CD1c-positive myeloid dendritic cell (primary cell): ENCODE measurements around the gene SMIM5.

Experiments used
- DNase-seq: peaks from one replicate; pipeline ENCODE4 v3.0.0-alpha.2; 2016; ENCODE audit errors: extremely low spot score

SMIM5 gene

GRCh38 chr17:75639771-75640555 lies 6.7 kb downstream of the SMIM5 start:
- DNase-seq: no peak

- DNase-seq: no peak
These were observed 7.4 kb downstream of the SMIM5 start for GRCh38 chr17:75640556-75641119.

- no peak for DNase-seq
These were observed 8.1 kb downstream of the SMIM5 start for GRCh38 chr17:75641343-75641742.

- DNase-seq: no peak
These were observed 9.0 kb downstream of the SMIM5 start for GRCh38 chr17:75642182-75642783.

GRCh38 chr17:75642784-75643642 lies 9.8 kb downstream of the SMIM5 start:
- no peak for DNase-seq

- DNase-seq: no peak
These were observed 10.4 kb downstream of the SMIM5 start for GRCh38 chr17:75643643-75644017.

GRCh38 chr17:75645501-75645888 lies 12.3 kb downstream of the SMIM5 start:
- no peak for DNase-seq

- DNase-seq: peak; percentile 63
These were observed 12.8 kb downstream of the SMIM5 start for GRCh38 chr17:75645889-75646637.

GRCh38 chr17:75646638-75646992 lies 13.4 kb downstream of the SMIM5 start:
- DNase-seq: no peak

GRCh38 chr17:75647061-75647460 lies 13.8 kb downstream of the SMIM5 start:
- no peak for DNase-seq

GRCh38 chr17:75647921-75648320 lies 14.7 kb downstream of the SMIM5 start:
- DNase-seq: no peak

GRCh38 chr17:75649687-75650086 lies 16.5 kb downstream of the SMIM5 start:
- DNase-seq: no peak

GRCh38 chr17:75650874-75651273 lies 17.6 kb downstream of the SMIM5 start:
- DNase-seq: no peak

GRCh38 chr17:75652341-75652740 lies 19.1 kb downstream of the SMIM5 start:
- DNase-seq: no peak

- no peak for DNase-seq
These were observed 19.8 kb downstream of the SMIM5 start for GRCh38 chr17:75652934-75653549.

- DNase-seq: no peak
These were observed 20.9 kb downstream of the SMIM5 start for GRCh38 chr17:75654176-75654575.

GRCh38 chr17:75658237-75658636 lies 25.0 kb downstream of the SMIM5 start:
- DNase-seq: no peak

GRCh38 chr17:75661531-75661930 lies 28.3 kb downstream of the SMIM5 start:
- no peak for DNase-seq

- no peak for DNase-seq
These were observed 29.3 kb downstream of the SMIM5 start for GRCh38 chr17:75662511-75662910.

GRCh38 chr17:75664099-75664549 lies 30.9 kb downstream of the SMIM5 start:
- no peak for DNase-seq

- no peak for DNase-seq
These were observed 32.7 kb downstream of the SMIM5 start for GRCh38 chr17:75665981-75666380.
